ENCODE measurements around the gene CD19. TPM values are rescaled to one million over a fixed set of nuclear protein-coding genes. Genes with fewer than 3 reads are reported as not detected.

The CD19 gene
- total RNA-seq, 2 donors from 2014 or later, result 0.24 TPM; not detected in 1

DNA sequence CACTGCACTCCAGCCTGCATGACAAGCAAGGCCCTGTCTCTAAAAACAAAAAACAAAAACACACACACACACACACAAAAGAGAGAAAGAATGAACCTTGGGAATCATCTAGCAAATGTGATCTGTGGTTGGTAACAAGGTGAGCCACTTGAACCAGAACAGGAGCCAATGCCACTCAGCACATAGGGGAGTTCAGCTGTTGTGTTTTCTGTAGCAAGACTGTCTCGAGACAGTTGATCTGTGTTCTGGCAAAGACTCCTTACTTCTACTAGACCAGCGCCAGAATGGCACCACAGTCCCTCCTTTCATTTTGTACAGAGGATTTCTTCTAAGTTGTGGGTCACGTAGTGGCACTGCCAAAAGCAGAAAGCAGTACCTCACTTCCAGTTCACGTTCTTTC, 32.8 kb upstream of the CD19 start:
- no peaks in the 10 kb centered on the region for H3K27me3 ChIP-seq
- TF ChIP-seq, protein P1, sequence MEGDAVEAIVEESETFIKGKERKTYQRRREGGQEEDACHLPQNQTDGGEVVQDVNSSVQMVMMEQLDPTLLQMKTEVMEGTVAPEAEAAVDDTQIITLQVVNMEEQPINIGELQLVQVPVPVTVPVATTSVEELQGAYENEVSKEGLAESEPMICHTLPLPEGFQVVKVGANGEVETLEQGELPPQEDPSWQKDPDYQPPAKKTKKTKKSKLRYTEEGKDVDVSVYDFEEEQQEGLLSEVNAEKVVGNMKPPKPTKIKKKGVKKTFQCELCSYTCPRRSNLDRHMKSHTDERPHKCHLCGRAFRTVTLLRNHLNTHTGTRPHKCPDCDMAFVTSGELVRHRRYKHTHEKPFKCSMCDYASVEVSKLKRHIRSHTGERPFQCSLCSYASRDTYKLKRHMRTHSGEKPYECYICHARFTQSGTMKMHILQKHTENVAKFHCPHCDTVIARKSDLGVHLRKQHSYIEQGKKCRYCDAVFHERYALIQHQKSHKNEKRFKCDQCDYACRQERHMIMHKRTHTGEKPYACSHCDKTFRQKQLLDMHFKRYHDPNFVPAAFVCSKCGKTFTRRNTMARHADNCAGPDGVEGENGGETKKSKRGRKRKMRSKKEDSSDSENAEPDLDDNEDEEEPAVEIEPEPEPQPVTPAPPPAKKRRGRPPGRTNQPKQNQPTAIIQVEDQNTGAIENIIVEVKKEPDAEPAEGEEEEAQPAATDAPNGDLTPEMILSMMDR (IDR thresholded peaks at IDR 0.05), result no peak
- H3K4me3 ChIP-seq, result no peak overlapping the region
- H3K9me3 ChIP-seq, result no peaks in the 10 kb centered on the region
- H3K27ac ChIP-seq, result no peak overlapping the region
- no peak for DNase-seq (ENCODE audit: low spot score)
- H3K4me1 ChIP-seq, result no peaks in the 10 kb centered on the region
- no peaks in the 10 kb centered on the region for H3K36me3 ChIP-seq

DNA sequence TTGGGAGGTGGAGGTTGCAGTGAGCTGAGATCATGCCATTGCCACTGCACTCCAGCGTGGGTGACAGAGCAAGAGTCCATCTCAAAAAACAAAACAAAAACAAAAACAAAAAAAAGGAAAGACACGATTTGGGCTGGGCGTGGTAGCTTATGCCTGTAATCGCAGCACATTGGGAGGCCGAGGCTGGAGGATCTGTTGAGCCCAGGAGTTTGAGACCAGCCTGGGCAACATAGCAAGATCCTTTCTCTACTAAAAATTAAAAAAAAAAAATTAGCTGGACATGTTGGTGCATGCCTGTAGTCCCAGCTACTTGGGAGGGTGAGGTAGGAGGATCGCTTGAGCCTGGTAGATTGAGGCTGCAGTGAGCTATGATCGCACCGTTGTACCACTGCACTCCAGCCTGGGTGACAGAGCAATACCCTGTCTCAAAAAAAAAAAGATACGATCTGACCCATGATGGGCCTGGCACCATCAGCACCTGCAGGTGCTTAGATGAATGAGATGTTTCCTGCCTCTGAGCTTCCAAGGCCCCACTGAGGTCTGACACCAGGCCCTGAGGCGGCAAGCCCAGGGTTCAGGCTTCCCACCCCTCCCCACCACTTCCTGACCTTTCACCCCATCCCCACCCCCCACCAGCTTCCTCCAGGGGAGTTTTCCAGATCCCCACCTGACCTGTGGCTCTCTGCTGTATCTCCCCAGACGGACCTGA, 31.7 kb upstream of the CD19 start:
- no peak for DNase-seq (ENCODE audit: low spot score)
- Histone ChIP-seq H3K27me3 (no peaks in the 10 kb centered on the region), H3K36me3 (peaks cover 7% of the 10 kb centered on the region), H3K4me3 (no peak overlapping the region), H3K27ac (no peak overlapping the region), H3K9me3 (no peaks in the 10 kb centered on the region), H3K4me1 (no peaks in the 10 kb centered on the region)
- TF ChIP-seq, protein P1 (IDR thresholded peaks at IDR 0.05), result no peak

DNA sequence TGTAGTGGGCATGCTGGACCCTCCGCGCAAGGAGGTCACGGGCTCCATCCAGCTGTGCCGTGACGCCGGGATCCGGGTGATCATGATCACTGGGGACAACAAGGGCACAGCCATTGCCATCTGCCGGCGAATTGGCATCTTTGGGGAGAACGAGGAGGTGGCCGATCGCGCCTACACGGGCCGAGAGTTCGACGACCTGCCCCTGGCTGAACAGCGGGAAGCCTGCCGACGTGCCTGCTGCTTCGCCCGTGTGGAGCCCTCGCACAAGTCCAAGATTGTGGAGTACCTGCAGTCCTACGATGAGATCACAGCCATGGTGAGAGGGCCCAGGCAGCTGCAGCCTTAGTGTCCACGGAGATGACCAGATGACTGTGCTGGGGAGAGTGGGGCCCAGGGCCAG, 31.2 kb upstream of the CD19 start:
- Histone ChIP-seq H3K27me3 (no peaks in the 10 kb centered on the region), H3K4me1 (no peaks in the 10 kb centered on the region), H3K36me3 (peaks cover 13% of the 10 kb centered on the region), H3K4me3 (no peak overlapping the region), H3K9me3 (no peaks in the 10 kb centered on the region), H3K27ac (no peak overlapping the region)
- TF ChIP-seq, protein P1 (IDR thresholded peaks at IDR 0.05), result no peak
- DNase-seq (ENCODE audit: low spot score), result no peak

DNA sequence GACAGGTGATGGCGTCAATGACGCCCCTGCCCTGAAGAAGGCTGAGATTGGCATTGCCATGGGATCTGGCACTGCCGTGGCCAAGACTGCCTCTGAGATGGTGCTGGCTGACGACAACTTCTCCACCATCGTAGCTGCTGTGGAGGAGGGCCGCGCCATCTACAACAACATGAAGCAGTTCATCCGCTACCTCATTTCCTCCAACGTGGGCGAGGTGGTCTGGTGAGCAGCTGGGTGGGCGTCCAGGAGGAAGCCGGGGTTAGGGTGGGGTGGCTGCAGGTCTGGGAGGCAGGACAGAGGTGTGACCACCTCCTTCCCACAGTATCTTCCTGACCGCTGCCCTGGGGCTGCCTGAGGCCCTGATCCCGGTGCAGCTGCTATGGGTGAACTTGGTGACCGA, 29.9 kb upstream of the CD19 start:
- Histone ChIP-seq H3K36me3 (peaks cover 16% of the 10 kb centered on the region), H3K4me1 (no peaks in the 10 kb centered on the region), H3K27ac (no peak overlapping the region), H3K9me3 (no peaks in the 10 kb centered on the region), H3K27me3 (no peaks in the 10 kb centered on the region), H3K4me3 (no peak overlapping the region)
- TF ChIP-seq, protein P1 (IDR thresholded peaks at IDR 0.05), result no peak
- DNase-seq (ENCODE audit: low spot score), result no peak

DNA sequence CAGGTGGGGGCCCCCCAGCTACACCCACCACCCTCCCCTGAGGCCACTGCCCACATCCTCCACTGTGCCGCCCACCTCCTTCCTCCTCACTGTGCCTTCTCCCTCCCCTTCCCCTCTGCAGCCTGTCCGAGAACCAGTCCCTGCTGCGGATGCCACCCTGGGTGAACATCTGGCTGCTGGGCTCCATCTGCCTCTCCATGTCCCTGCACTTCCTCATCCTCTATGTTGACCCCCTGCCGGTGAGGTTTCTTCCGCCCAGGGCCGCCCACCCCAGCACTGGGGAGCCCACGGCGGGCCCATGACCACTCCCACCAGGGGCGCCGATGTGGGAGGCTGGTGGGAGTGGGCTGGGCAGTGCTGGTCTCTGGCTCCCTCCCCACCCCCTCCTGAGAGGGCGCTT, 28.9 kb upstream of the CD19 start:
- no peak overlapping the region for H3K4me3 ChIP-seq
- no peak for DNase-seq (ENCODE audit: low spot score)
- TF ChIP-seq, protein P1 (IDR thresholded peaks at IDR 0.05), result no peak
- H3K9me3 ChIP-seq, result no peaks in the 10 kb centered on the region
- H3K27ac ChIP-seq, result no peak overlapping the region
- no peaks in the 10 kb centered on the region for H3K27me3 ChIP-seq
- H3K36me3 ChIP-seq, result peaks cover 16% of the 10 kb centered on the region
- no peaks in the 10 kb centered on the region for H3K4me1 ChIP-seq
